ENCODE measurements around the gene BNC2.

BNC2 gene

GRCh38 chr9:16869131-16869881 is 1.2 kb downstream of the BNC2 start:
- 13% methylated on average over 15 of the region's 21 CpGs for whole genome bisulfite sequencing
- peak overlapping the region; percentile 66; the same call in 1 of the 2 replicates for H3K9ac ChIP-seq (ENCODE audit: low read depth, low read length)
- no peaks in the 10 kb centered on the region for H3K36me3 ChIP-seq (ENCODE audit: insufficient read depth, low read length)
- peaks cover 58% of the 10 kb centered on the region for H3K4me1 ChIP-seq (ENCODE audit: insufficient read depth, low read length)
- no peak overlapping the region for H3K27ac ChIP-seq (ENCODE audit: low read depth, low read length)
- no peaks in the 10 kb centered on the region for H3K9me3 ChIP-seq (ENCODE audit: insufficient read depth, low read depth, low read length)
- H3K4me3 ChIP-seq (ENCODE audit: low read length): peak overlapping the region; percentile 71
- peaks cover 19% of the 10 kb centered on the region for H3K27me3 ChIP-seq (ENCODE audit: insufficient read depth, low read length)

- 74% methylated on average over 4 of the region's 5 CpGs for WGBS
- Histone ChIP-seq H3K9ac (ENCODE audit: low read depth, low read length) (no peak overlapping the region), H3K4me3 (ENCODE audit: low read length) (peak overlapping the region; percentile 71)
These were observed 1.8 kb downstream of the BNC2 start for GRCh38 chr9:16868701-16869100.

GRCh38 chr9:16867576-16868311 is 2.7 kb downstream of the BNC2 start:
- Histone ChIP-seq H3K9me3 (ENCODE audit: insufficient read depth, low read depth, low read length) (no peaks in the 10 kb centered on the region), H3K4me1 (ENCODE audit: insufficient read depth, low read length) (peaks cover 52% of the 10 kb centered on the region), H3K9ac (ENCODE audit: low read depth, low read length) (no peak overlapping the region), H3K27me3 (ENCODE audit: insufficient read depth, low read length) (peaks cover 19% of the 10 kb centered on the region), H3K27ac (ENCODE audit: low read depth, low read length) (no peak overlapping the region), H3K36me3 (ENCODE audit: insufficient read depth, low read length) (no peaks in the 10 kb centered on the region), H3K4me3 (ENCODE audit: low read length) (0 out of 2 replicates have a peak overlapping the region, but pooled peaks have one; percentile 1)
- WGBS: 54% methylated on average over 10 of the region's 10 CpGs

More at GRCh38 chr9:16868701-16869100, 1.8 kb downstream of the BNC2 start:
- peaks cover 57% of the 10 kb centered on the region for H3K4me1 ChIP-seq (ENCODE audit: insufficient read depth, low read length)
- peaks cover 19% of the 10 kb centered on the region for H3K27me3 ChIP-seq (ENCODE audit: insufficient read depth, low read length)
- H3K9me3 ChIP-seq (ENCODE audit: insufficient read depth, low read depth, low read length): no peaks in the 10 kb centered on the region
- H3K27ac ChIP-seq (ENCODE audit: low read depth, low read length): no peak overlapping the region
- H3K36me3 ChIP-seq (ENCODE audit: insufficient read depth, low read length): no peaks in the 10 kb centered on the region

DNA sequence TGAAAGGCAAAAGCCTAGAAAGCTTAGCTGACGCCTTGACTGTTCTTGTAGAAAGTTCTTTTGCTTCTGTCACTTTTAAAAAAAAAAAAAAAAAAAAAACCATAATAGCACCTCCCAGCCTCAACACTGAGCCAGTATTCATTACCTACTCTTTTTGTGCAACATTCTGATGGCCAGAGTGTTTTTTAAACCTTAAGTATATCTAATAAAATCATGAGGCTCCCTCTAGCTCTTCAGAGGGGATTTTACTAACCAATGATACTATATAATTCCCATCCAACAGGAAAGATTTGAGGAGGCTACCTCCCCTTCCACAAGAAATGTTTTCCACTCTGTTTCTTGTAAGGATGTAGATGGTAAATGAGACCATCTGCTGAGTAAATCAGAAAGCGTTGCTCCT is 3.9 kb downstream of the BNC2 start:
- Histone ChIP-seq H3K27ac (ENCODE audit: low read depth, low read length) (no peak overlapping the region), H3K27me3 (ENCODE audit: insufficient read depth, low read length) (peaks cover 16% of the 10 kb centered on the region), H3K9ac (ENCODE audit: low read depth, low read length) (no peak overlapping the region)

DNA sequence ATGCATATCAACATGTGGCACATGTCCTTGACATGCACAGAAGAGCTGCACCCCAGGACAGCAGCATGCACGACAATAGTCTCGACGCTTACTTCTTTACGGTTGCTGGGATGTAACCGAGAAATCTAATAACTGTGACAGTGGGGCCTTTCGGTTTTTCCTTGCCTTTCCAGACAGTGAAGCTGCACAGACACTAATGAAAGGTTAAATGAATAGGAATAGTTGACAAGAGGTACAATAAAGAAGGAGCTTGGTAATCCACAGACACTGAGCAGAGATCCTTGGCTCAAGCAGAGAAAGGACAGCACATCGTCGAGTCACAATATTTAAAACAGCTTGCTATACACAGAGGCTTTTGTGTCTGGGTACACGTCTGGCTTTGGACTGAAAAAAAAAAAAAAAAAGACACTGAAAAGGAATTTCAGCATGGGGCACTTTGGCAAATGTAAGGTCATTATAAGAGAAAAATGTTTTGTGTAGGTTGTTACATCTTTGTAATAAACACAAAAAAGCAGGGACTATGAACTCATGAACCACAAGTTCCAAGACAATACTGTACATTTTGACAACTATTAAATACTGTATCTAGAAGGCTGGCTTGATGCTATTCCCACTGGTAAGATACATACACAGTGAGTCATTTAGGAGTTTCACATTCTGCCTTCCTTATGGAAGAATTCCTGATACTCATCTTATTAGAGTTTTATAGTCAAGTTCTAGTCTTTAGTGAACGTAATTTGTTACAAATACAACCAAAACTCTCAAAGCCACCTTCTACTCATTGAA is 5.6 kb downstream of the BNC2 start:
- no peaks in the 10 kb centered on the region for H3K36me3 ChIP-seq (ENCODE audit: insufficient read depth, low read length)
- H3K4me3 ChIP-seq (ENCODE audit: low read length): no peak overlapping the region
- peaks cover 52% of the 10 kb centered on the region for H3K4me1 ChIP-seq (ENCODE audit: insufficient read depth, low read length)
- H3K9me3 ChIP-seq (ENCODE audit: insufficient read depth, low read depth, low read length): no peaks in the 10 kb centered on the region
- H3K27me3 ChIP-seq (ENCODE audit: insufficient read depth, low read length): peaks cover 16% of the 10 kb centered on the region
- 75% methylated on average over 9 of the region's 10 CpGs for WGBS
- no peak overlapping the region for H3K27ac ChIP-seq (ENCODE audit: low read depth, low read length)
- H3K9ac ChIP-seq (ENCODE audit: low read depth, low read length): no peak overlapping the region

More for the DNA sequence above, 3.9 kb downstream of the BNC2 start:
- Histone ChIP-seq H3K4me3 (ENCODE audit: low read length) (no peak overlapping the region), H3K9me3 (ENCODE audit: insufficient read depth, low read depth, low read length) (no peaks in the 10 kb centered on the region), H3K4me1 (ENCODE audit: insufficient read depth, low read length) (peaks cover 52% of the 10 kb centered on the region), H3K36me3 (ENCODE audit: insufficient read depth, low read length) (no peaks in the 10 kb centered on the region)
- 91% methylated on average over 1 of the region's 2 CpGs for WGBS

DNA sequence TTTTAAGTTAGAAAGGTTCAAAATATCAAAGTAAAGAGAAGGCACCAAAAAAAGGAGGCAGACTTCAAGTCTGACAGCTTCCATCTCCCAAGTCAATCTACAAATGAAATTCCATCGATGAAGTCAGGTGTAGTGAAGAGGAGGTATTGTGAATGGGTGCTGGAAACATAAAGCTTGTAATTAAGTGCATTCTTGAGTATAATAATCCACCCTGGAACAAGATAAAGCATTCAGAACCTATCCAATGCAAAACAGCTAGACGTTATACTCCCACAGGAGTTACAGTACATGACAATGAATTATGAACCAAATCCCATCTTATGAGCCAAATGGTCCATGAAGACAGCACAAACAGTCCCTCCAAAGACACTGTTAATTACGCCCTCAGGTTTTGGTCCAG is 22.3 kb downstream of the BNC2 start:
- H3K4me1 ChIP-seq (ENCODE audit: insufficient read depth, low read length): peaks cover 22% of the 10 kb centered on the region
- no peaks in the 10 kb centered on the region for H3K36me3 ChIP-seq (ENCODE audit: insufficient read depth, low read length)
- no peak overlapping the region for H3K9ac ChIP-seq (ENCODE audit: low read depth, low read length)
- no peaks in the 10 kb centered on the region for H3K9me3 ChIP-seq (ENCODE audit: insufficient read depth, low read depth, low read length)
- H3K4me3 ChIP-seq (ENCODE audit: low read length): no peak overlapping the region
- WGBS: 93% methylated on average over 2 of the region's 3 CpGs
- no peak overlapping the region for H3K27ac ChIP-seq (ENCODE audit: low read depth, low read length)
- H3K27me3 ChIP-seq (ENCODE audit: insufficient read depth, low read length): no peaks in the 10 kb centered on the region

- Histone ChIP-seq H3K9me3 (ENCODE audit: insufficient read depth, low read depth, low read length) (no peaks in the 10 kb centered on the region), H3K4me1 (ENCODE audit: insufficient read depth, low read length) (peaks cover 10% of the 10 kb centered on the region; the same call in 1 of the 2 replicates), H3K4me3 (ENCODE audit: low read length) (no peak overlapping the region), H3K36me3 (ENCODE audit: insufficient read depth, low read length) (no peaks in the 10 kb centered on the region), H3K27ac (ENCODE audit: low read depth, low read length) (no peak overlapping the region), H3K27me3 (ENCODE audit: insufficient read depth, low read length) (no peaks in the 10 kb centered on the region), H3K9ac (ENCODE audit: low read depth, low read length) (no peak overlapping the region)
- 100% methylated on average over 1 of the region's 3 CpGs for WGBS
These were observed 23.5 kb downstream of the BNC2 start for GRCh38 chr9:16846986-16847385.

DNA sequence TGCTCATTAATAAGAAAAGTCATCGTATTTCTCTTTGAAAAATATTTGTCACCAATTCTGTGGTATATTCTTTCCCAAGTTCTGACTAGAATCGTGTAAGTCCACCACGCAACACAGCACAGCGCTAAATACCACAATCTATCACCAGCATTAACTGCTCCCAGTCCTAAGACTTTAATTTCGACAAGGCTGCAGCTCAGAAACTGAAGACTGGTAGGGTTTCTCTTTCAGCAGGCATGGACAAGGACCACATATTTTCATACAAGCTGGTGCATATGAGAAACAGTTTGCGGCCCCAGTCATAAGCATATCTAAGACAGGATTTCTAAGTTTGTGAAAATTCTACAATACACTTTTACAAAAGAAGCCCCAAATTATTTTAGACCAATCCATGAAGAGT is 24.1 kb downstream of the BNC2 start:
- H3K9ac ChIP-seq (ENCODE audit: low read depth, low read length): no peak overlapping the region
- no peaks in the 10 kb centered on the region for H3K27me3 ChIP-seq (ENCODE audit: insufficient read depth, low read length)
- 93% methylated on average over 6 of the region's 6 CpGs for WGBS
- 0 out of 2 replicates have a peak, but pooled peaks cover 10% of the 10 kb centered on the region for H3K4me1 ChIP-seq (ENCODE audit: insufficient read depth, low read length)
- no peaks in the 10 kb centered on the region for H3K36me3 ChIP-seq (ENCODE audit: insufficient read depth, low read length)
- H3K9me3 ChIP-seq (ENCODE audit: insufficient read depth, low read depth, low read length): no peaks in the 10 kb centered on the region
- no peak overlapping the region for H3K27ac ChIP-seq (ENCODE audit: low read depth, low read length)
- no peak overlapping the region for H3K4me3 ChIP-seq (ENCODE audit: low read length)

GRCh38 chr9:16834817-16835216 is 35.7 kb downstream of the BNC2 start:
- Histone ChIP-seq H3K4me1 (ENCODE audit: insufficient read depth, low read length) (peaks cover 17% of the 10 kb centered on the region; the same call in 1 of the 2 replicates), H3K27ac (ENCODE audit: low read depth, low read length) (no peak overlapping the region), H3K4me3 (ENCODE audit: low read length) (no peak overlapping the region), H3K9me3 (ENCODE audit: insufficient read depth, low read depth, low read length) (no peaks in the 10 kb centered on the region), H3K36me3 (ENCODE audit: insufficient read depth, low read length) (no peaks in the 10 kb centered on the region), H3K27me3 (ENCODE audit: insufficient read depth, low read length) (no peaks in the 10 kb centered on the region), H3K9ac (ENCODE audit: low read depth, low read length) (no peak overlapping the region)
- 90% methylated on average over 4 of the region's 5 CpGs for WGBS

- H3K4me1 ChIP-seq (ENCODE audit: insufficient read depth, low read length): peaks cover 30% of the 10 kb centered on the region
- no peak overlapping the region for H3K4me3 ChIP-seq (ENCODE audit: low read length)
- no peak overlapping the region for H3K27ac ChIP-seq (ENCODE audit: low read depth, low read length)
- no peaks in the 10 kb centered on the region for H3K9me3 ChIP-seq (ENCODE audit: insufficient read depth, low read depth, low read length)
- H3K9ac ChIP-seq (ENCODE audit: low read depth, low read length): no peak overlapping the region
- WGBS: 96% methylated on average over 3 of the region's 3 CpGs
- H3K27me3 ChIP-seq (ENCODE audit: insufficient read depth, low read length): no peaks in the 10 kb centered on the region
- no peaks in the 10 kb centered on the region for H3K36me3 ChIP-seq (ENCODE audit: insufficient read depth, low read length)
These were observed 37.1 kb downstream of the BNC2 start for GRCh38 chr9:16833296-16833835.

All from HUES64 (cell line).